Endothelial cell of umbilical vein (primary cell): Measurements from ENCODE around the gene RAB40C. TPM values are rescaled to one million over a fixed set of nuclear protein-coding genes. Genes with fewer than 3 reads are reported as not detected.

Source experiments
- Bru-seq: library from RNA; stranded (reverse); fragments of 400-500 nt; gene quantifications from one replicate; lab custom pipeline; 2021; lab: Mats Ljungman, UMichigan
- BruChase-seq, 2 experiments: library from RNA; stranded (reverse); fragments of 400-500 nt; gene quantifications; one replicate each; lab custom pipeline; 2021; lab: Mats Ljungman, UMichigan
- BruUV-seq: library from RNA; stranded (reverse); fragments of 400-500 nt; replicated peaks from 2 replicates; lab custom pipeline; 2021; lab: Mats Ljungman, UMichigan
- CTCF ChIA-PET: fragments of 300-600, 350-600 bp; sonication (Branson Sonifier 250); formaldehyde crosslinking; loops from one replicate; lab custom pipeline; 2021; ENCODE audit warnings: antibody characterized with exemption, inconsistent platforms; lab: Charles Lee
- POLR2A ChIA-PET: fragments of 300-600, 350-600 bp; sonication (Branson Sonifier 250); formaldehyde crosslinking; loops from one replicate; lab custom pipeline; 2021; ENCODE audit warnings: antibody characterized with exemption, inconsistent platforms; lab: Charles Lee
- DNase-seq: peaks from one replicate; pipeline ENCODE4 v3.0.0-alpha.2; 2011; ENCODE audit warnings: low read depth, low spot score
- FAIRE-seq: peaks from 2 replicates; lab custom pipeline; 2011; peaks lifted over from hg19 to GRCh38; lab: Jason Lieb, UNC
- H2AFZ ChIP-seq: 2 replicates; pipeline ENCODE4 v1.6.0; 2012; ENCODE audit warnings: low read depth, low read length, control low read depth, inconsistent platforms
- H3K27ac ChIP-seq: 2 replicates; pipeline ENCODE4 v1.5.1; 2011; ENCODE audit warnings: low read depth, mild to moderate bottlenecking, control low read depth, low read length, moderate library complexity; ENCODE audit not compliant: insufficient read depth
- H3K27me3 ChIP-seq, 2 experiments: 2 replicates each; pipeline versions ENCODE4 v1.6.0 to v1.6.1; 2011; ENCODE audit warnings: low read length in 2 of 2, mixed read lengths in 1 of 2; ENCODE audit not compliant: control insufficient read depth in 2 of 2, insufficient read depth in 2 of 2
- H3K36me3 ChIP-seq, 2 experiments: 2 replicates in 1 of 2; 3 replicates in 1 of 2; pipeline ENCODE4 v1.5.1; 2011; ENCODE audit warnings: low read length in 2 of 2, mild to moderate bottlenecking in 1 of 2, moderate library complexity in 1 of 2; ENCODE audit not compliant: control insufficient read depth in 2 of 2, insufficient read depth in 2 of 2; ENCODE audit errors: extremely low read depth in 1 of 2
- H3K4me1 ChIP-seq: 3 replicates; pipeline ENCODE4 v1.5.1; 2011; ENCODE audit warnings: mild to moderate bottlenecking, low read length; ENCODE audit not compliant: control insufficient read depth, insufficient read depth; ENCODE audit errors: extremely low read depth
- H3K4me2 ChIP-seq: 2 replicates; pipeline ENCODE4 v1.6.1; 2011; ENCODE audit warnings: low read length, control low read depth, mixed read lengths; ENCODE audit not compliant: insufficient read depth
- H3K4me3 ChIP-seq, 3 experiments: fragments of 200-600 bp in 1 of 3; sonication (generic), shearing (Covaris generic) in 1 of 3; replicated peaks in 1 of 3; 2 replicates each; pipeline ENCODE4 v1.5.1; 2011 to 2016; ENCODE audit warnings: control low read depth in 3 of 3, low read length in 3 of 3, mild to moderate bottlenecking in 2 of 3, inconsistent platforms in 1 of 3, low read depth in 1 of 3, moderate library complexity in 1 of 3; ENCODE audit not compliant: insufficient read depth in 1 of 3
- H3K79me2 ChIP-seq: 2 replicates; pipeline ENCODE4 v1.6.0; 2012; ENCODE audit warnings: low read length, inconsistent platforms; ENCODE audit not compliant: control insufficient read depth, insufficient read depth
- H3K9ac ChIP-seq: replicated peaks from 2 replicates; pipeline ENCODE3; 2011; ENCODE audit warnings: low read length, control low read depth; ENCODE audit not compliant: insufficient read depth; ENCODE audit errors: extremely low read depth
- H3K9me1 ChIP-seq: replicated peaks from 3 replicates; pipeline ENCODE4 v1.6.0; 2011; ENCODE audit warnings: mild to moderate bottlenecking, low read length; ENCODE audit not compliant: control insufficient read depth, insufficient read depth; ENCODE audit errors: extremely low read depth
- H3K9me3 ChIP-seq: replicated peaks from 2 replicates; pipeline ENCODE4 v1.5.1; 2012; ENCODE audit warnings: low read length, inconsistent platforms; ENCODE audit not compliant: control insufficient read depth, insufficient read depth
- H4K20me1 ChIP-seq: replicated peaks from 2 replicates; pipeline ENCODE3; 2011; ENCODE audit warnings: mild to moderate bottlenecking, low read length; ENCODE audit not compliant: control insufficient read depth, insufficient read depth; ENCODE audit errors: extremely low read depth
- EZH2 ChIP-seq: IDR thresholded peaks from 2 replicates; pipeline ENCODE4 v1.6.1; 2012; ENCODE audit warnings: borderline replicate concordance, low read depth, mild to moderate bottlenecking, moderate library complexity, low read length, inconsistent platforms; ENCODE audit not compliant: severe bottlenecking
- POLR2AphosphoS5 ChIP-seq: IDR thresholded peaks from 2 replicates; pipeline ENCODE4 v1.6.1; 2012; ENCODE audit warnings: low read depth, mild to moderate bottlenecking, control low read depth, low read length, moderate library complexity; ENCODE audit not compliant: insufficient read depth
- dilution Hi-C: fragments of 300-500 bp; cut with MboI; formaldehyde crosslinking; loops from one replicate; pipeline ENCODE4 v1.15.0; 2019; ENCODE audit warnings: low sequenced_read_pairs; ENCODE audit not compliant: extremely low pct_ligation_motif_present
- intact Hi-C: fragments of 100-400 bp; cut with micrococcal nuclease; formaldehyde crosslinking; loops from one replicate; pipeline ENCODE4 v1.10.0; 2022
- long read RNA-seq: library from polyadenylated mRNA; stranded (forward); transcript quantifications from one replicate; pipeline ENCODE4 v2.0.0, GENCODE V29; 2021
- polyA minus RNA-seq, 3 experiments: library from RNA; depleted of rRNA, polyadenylated mRNA; stranded (reverse); fragments of >200 nt; gene quantifications; 1 replicate in 1 of 3; 2 replicates in 2 of 3; pipeline ENCODE4 v1.2.3, GENCODE V29; 2011
- polyA plus RNA-seq, 4 experiments: library from polyadenylated mRNA; depleted of rRNA in 3 of 4; stranded (reverse) in 3 of 4; unstranded in 1 of 4; fragments of >200 nt; gene quantifications; 2 replicates each; pipeline versions ENCODE4 v1.2.1 to v1.2.3, GENCODE V29; 2011 to 2012; ENCODE audit warnings: missing spikeins in 1 of 4
- total RNA-seq: library from RNA; stranded (reverse); gene quantifications from 2 replicates; pipeline ENCODE4 v1.2.3, GENCODE V29; 2021
- TF ChIP-seq, protein P1 (sequence below), 2 donors: IDR thresholded peaks; 1 replicate in 1 of 2; 2 replicates in 1 of 2; pipeline ENCODE4 v1.5.1; 2011; ENCODE audit warnings: low read length in 2 of 2, mild to moderate bottlenecking in 2 of 2, moderate library complexity in 2 of 2, control low read depth in 1 of 2, inconsistent platforms in 1 of 2, low read depth in 1 of 2; ENCODE audit not compliant: insufficient read depth in 1 of 2; ENCODE audit errors: extremely low read depth in 1 of 2

RAB40C gene, protein sequence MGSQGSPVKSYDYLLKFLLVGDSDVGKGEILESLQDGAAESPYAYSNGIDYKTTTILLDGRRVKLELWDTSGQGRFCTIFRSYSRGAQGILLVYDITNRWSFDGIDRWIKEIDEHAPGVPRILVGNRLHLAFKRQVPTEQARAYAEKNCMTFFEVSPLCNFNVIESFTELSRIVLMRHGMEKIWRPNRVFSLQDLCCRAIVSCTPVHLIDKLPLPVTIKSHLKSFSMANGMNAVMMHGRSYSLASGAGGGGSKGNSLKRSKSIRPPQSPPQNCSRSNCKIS
- total RNA-seq (16.7 and 18.8 TPM in 2 replicates), polyA plus RNA-seq (12.4 and 16.3 TPM in 2 replicates), polyA minus RNA-seq (7.6 and 8.3 TPM in 2 replicates), Bru-seq, nascent RNA (percentile 46 among the genes with signal in this experiment), BruChase-seq, experiment 1, labeled RNA remaining after a 6-hour chase (percentile 78 among the genes with signal in this experiment), BruChase-seq, experiment 2, labeled RNA remaining after a 2-hour chase (percentile 67 among the genes with signal in this experiment)
- polyA plus RNA-seq (2011; cell fraction: cytosol; rRNA removed) = 8.3 and 10.9 TPM in 2 replicates
- polyA plus RNA-seq (2011; cell fraction: nucleus; rRNA removed) = 13.7 and 15.5 TPM in 2 replicates
- polyA plus RNA-seq (2012) = 11.0 and 14.9 TPM in 2 replicates
- 17.3 TPM for polyA minus RNA-seq (2011; cell fraction: cytosol; rRNA and poly(A)+ RNA removed)
- 3.1 and 6.3 TPM in 2 replicates for polyA minus RNA-seq (2011; cell fraction: nucleus; rRNA and poly(A)+ RNA removed)
- long read RNA-seq, transcript RAB40C-204 (7 exons, 2,569 nt) = minor isoform, 11 of 59 reads
- long read RNA-seq, transcript RAB40C-201 (6 exons, 2,699 nt) = major isoform, 15 of 59 reads
- long read RNA-seq, partial matches to known transcripts = 6 of 59 reads
- long read RNA-seq, other reads (novel, unspliced or antisense) = 22 of 59 reads

DNA sequence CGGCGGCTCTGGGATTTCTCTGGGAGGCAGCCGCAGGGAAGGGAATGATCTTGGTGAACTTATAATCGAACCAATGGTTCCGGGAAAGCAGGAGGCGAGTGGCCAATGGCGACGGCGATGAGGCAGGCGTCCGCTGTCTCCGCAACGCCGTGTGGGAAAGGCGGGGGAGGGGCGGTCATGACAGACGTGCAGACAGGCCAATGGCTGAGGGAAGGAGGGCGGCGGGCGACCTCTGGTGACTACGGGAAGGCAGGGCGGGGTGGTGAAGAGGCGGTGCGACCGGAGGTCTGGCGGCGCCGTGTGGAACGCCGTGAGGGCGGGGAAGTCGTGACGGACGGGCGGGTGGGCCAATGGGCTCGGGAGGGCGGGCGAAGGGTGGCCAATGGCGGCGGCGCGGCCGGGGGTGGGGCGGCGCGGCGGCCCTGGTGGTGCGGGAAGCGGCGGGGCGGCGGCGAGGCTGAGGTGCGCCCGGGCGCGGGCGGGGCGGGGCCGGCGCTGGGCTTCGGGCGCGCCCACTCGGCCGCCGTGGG lies at the start of gene RAB40C:
TSS of gene RAB40C (plus strand) at position 409 of the 530 bp plus-strand sequence. CDS start 226 bp downstream, outside the sequence.
- FAIRE-seq (peak; percentile 98), DNase-seq (peak; percentile 97)
- Histone ChIP-seq H4K20me1 (no peaks in the 10 kb centered on the region), H3K9me3 (no peaks in the 10 kb centered on the region), H3K9me1 (no peaks in the 10 kb centered on the region), H3K27ac (peak within 1 kb of the TSS; percentile 68), H3K36me3 (peaks cover 0 to 3% of the 10 kb centered on the region in 2 experiments), H3K27me3 (no peaks in the 10 kb centered on the region), H2AFZ (peak within 1 kb of the TSS; percentile 78), H3K4me3 (peak within 1 kb of the TSS; percentile 24 to 79 (median 54)), H3K9ac (peak within 1 kb of the TSS; percentile 72), H3K4me1 (peaks cover 16% of the 10 kb centered on the region), H3K79me2 (peaks cover 24% of the 10 kb centered on the region), H3K4me2 (peak within 1 kb of the TSS; percentile 53)
- no TSS peak for BruUV-seq
- dilution Hi-C loops (no loop called here), intact Hi-C loops (loop anchor here (1.0 to 5.0 kb wide), 5 partner anchors 37 to 197 kb away; partner anchors contain the start of genes METTL26 and RHOT2)
- TF ChIP-seq EZH2 (no peak), POLR2AphosphoS5 (peak; percentile 43)
- TF ChIP-seq, protein P1, sequence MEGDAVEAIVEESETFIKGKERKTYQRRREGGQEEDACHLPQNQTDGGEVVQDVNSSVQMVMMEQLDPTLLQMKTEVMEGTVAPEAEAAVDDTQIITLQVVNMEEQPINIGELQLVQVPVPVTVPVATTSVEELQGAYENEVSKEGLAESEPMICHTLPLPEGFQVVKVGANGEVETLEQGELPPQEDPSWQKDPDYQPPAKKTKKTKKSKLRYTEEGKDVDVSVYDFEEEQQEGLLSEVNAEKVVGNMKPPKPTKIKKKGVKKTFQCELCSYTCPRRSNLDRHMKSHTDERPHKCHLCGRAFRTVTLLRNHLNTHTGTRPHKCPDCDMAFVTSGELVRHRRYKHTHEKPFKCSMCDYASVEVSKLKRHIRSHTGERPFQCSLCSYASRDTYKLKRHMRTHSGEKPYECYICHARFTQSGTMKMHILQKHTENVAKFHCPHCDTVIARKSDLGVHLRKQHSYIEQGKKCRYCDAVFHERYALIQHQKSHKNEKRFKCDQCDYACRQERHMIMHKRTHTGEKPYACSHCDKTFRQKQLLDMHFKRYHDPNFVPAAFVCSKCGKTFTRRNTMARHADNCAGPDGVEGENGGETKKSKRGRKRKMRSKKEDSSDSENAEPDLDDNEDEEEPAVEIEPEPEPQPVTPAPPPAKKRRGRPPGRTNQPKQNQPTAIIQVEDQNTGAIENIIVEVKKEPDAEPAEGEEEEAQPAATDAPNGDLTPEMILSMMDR (IDR thresholded peaks at IDR 0.05; ENCODE audit: extremely low read depth in 1 of 2, insufficient read depth in 1 of 2, low read depth in 1 of 2, low read length in 2 of 2) = peak in 1 of 2 donors; percentile 16
- ChIA-PET CTCF (interaction anchor here (0.8 to 1.2 kb wide), 9 partner anchors 10 to 61 kb away, joined by 3 to 8 read pairs (median 3); partner anchors contain the start of gene METTL26), POLR2A (no interaction called here)
